Stimulated activated CD4-positive, alpha-beta T cell treated with anti-CD3 and anti-CD28 coated beads, Interleukin-15, amount 100 ng/mL, for 48 hours (primary cell): ENCODE data around the gene MEIS2.

ENCODE experiments used
- DNase-seq, 2 donors: peaks; one replicate each; pipeline ENCODE4 v3.0.0-alpha.2; 2020; ENCODE audit warnings: low read depth in 2 of 2

MEIS2 gene

DNA sequence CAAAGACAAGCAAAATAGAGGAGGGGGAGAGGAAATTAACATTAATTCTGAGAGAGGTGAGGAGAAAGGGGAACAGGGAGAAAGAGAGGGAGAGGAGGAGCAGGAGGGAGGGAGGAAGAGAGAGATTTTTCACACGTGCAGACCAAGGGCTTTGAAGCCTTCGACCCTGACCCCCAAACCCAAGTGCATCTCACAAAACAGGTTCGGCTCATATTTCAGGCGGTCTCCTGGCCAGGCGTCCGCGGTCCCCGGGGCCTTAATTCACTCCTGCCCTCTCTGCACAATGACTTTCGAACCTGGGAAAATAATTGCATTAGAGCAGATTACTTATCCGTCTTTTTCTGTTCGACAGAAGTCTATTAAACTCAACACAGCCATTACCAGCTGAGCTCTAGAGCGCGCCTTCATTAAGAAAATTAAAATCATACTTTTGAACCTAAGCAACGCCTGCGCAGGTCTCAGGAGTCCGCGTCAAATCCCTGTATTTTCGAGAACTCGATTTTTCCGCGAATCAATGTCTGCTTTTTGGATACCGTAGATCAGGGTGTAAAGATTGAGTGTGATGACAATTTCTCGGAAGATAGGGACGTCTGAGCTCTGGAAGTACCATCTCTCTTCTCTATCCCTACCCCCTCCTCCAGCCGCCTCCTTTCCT lies 220.7 kb downstream of the MEIS2 start:
- no peak for DNase-seq

DNA sequence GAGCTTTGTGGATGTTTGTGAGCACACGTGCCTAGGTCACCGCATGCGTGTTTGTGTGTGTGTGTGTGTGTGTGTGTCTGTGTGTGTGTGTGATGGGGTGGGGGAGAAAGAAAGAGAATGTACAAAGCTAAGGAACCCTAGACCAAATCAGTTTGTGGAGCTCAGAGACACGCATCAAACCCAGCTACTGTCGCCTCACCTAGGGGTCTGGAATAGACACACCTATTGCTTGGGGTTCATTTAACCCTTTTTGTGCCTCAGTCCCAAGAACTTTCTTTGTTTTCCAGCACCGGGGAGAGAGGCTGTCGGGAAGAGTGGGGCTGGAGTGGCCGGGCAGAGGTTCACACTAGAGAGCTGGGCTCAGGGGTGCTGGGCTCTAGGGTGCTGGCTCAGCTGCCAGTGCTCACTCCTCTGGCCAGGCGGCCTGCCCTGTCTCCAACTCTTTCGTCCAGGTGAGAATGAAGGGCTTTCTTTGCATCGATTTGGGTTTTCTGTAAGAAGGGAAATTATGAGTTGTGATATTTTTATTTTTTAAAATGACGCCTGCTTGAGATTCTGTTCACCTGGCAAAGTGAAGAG lies 221.6 kb downstream of the MEIS2 start:
- no peak for DNase-seq

DNA sequence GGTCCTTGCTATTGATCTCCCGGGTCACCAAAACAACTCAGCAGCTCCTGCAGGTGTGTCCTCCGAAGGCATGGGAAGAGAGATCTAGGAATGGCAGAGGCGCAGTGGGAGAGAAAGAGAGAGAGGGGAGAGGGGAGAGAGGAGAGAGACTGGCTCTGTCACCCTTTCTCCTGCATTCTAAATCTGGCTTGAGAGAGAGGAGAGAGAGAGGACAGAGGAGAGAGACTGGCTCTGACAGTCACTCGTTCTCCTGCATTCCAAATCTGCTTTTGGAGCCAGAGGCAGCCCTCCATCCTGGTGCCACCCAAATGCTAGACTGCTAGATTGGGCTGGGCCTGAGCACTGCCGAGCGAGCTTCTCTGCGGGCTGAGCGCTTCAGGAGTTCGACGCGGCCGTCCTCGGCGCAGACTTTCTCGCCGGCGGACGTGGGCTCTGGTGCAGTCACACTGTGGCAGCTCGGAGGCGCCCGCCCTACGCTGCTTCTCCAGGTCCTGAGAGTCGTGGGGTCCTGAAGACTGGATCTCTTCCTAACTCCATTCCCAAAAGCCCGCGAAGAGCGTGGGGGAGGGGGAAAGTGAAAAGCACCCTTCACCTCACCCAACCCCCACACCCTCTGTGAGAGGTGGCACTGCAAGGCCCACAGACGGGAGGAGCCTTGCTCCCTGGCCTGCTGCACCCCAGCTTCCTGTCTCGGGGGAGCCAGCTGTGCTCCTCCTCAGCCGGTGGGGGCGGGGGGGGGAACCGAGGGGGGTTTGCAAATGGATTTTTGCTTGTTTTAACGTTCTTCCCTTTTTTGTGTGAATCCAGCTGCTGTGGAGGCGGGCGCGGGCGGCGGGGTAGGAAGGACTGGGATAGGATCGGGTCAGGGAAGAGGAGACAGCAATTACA lies 222.3 kb downstream of the MEIS2 start:
- no peak for DNase-seq

DNA sequence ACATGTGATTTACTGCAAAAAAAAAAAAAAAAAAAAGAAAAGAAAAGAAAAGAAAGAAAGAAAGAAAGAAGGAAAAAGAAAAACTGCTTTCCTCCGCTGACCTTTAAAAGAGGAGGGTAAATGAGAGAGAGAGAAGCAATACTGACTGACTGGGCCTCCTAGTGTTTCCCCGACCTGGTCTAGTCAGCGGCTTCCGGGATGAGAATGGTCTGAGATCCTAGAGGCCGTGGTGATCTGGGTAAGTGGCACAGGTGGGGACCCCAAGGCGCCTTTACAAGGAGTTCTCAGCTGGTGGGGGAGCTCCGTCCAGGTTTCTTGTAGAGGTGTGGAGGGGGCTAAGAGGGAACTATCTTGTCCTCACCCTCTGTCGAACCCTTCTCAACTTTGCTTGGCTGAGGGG lies 223.1 kb downstream of the MEIS2 start:
- DNase-seq, result no peak

DNA sequence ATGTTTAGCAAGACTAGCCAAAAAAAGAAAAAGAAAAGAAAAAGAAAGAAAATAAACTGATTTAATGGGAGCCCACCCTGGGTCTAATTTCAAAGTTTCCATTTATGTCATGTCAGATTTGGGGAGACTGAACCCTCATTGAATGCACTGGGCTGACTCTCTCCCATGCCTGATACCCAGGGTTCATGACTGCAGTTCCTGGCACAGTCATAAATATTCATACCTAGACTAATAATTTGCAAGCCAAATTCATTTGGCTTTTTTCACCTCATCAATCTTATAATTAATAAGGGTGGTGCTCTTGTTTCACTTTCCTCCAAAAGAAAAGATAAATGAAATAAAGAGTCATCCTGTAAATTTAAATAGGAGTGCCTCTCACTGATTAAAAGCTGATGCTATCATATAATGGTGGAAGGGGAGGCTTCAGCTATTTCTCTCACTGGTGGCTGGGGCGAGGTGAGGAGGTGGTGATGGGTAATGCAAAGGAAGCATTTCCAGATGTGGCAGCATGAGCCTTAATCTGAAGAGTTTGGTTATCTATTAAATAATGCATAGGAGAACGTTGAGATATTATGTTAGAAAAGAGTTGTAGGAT lies 224.5 kb downstream of the MEIS2 start:
- DNase-seq, result no peak

DNA sequence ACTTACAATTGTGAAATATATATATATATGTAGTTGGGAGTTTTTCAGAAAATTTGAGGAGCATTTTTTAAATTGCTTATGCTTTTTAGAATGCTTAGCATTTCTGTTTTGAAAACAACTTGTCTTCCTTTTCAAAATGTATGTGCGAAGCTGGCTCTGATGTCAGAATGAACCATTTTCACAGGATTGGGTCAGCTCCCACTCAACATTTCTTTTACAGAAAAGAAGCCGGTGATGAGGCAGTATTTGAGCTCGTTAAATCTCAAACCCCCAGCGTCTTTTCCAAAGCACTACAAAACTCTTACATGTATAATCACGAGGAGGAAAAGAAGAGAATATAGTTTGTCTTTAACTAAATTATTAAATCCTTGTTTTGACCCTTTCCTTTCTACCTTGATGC lies 225.4 kb downstream of the MEIS2 start:
- DNase-seq, result no peak

DNA sequence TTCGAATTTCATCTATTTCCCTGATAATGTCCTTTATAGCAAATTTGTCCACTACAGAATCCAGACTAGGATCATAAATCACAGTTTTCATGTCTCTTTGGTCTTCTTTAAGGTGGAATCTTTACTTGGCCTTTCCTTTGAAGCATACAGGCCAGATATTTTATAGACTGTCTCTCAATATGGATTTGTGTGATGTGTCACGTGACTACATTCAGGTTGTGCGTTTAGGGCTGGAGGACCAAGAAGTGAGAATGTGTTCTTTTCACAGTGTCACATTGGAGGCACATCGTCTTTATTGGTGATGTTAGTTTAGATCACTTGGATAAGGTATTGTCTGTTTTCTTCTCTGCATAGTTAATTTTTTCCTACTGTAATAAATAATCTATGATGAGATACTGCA lies 232.9 kb downstream of the MEIS2 start:
- DNase-seq, result no peak

DNA sequence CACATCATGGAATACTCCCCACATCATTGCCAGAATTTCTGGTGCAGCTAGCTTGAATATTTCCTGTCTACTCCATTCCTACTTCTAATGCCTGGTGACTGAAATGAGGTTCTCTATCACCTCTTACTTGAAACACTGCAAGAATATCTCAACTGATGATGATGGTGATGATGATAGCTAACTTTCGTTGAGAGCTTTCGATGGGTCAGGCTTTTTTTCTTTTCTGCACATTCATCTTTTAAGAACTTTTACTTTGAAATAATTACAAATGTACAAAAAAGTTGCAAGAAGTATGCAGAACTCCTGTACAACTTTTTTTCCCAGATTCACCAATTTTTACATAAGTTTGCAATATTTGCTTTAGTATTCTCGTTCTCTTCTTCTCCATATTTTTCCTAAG lies 233.5 kb downstream of the MEIS2 start:
- DNase-seq, result no peak

DNA sequence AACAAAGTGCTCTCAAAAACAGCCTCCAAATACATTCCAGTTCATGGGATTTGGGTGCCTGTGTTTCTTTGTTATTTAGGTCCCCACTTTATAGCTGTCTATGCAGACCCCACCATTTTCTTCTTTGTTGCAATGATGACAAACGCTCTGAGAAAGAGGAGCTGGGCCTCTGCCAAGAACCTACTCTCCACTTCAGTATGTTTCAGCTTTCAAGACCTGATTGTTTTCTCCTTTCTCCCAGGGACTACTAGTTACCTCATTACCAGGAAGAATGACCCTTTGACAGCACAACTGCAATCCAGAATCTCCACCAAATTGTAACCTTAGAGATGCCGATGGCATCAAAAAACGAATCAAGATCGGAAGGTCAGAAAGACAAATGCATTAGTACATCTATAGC lies 236.8 kb downstream of the MEIS2 start:
- no peak for DNase-seq

DNA sequence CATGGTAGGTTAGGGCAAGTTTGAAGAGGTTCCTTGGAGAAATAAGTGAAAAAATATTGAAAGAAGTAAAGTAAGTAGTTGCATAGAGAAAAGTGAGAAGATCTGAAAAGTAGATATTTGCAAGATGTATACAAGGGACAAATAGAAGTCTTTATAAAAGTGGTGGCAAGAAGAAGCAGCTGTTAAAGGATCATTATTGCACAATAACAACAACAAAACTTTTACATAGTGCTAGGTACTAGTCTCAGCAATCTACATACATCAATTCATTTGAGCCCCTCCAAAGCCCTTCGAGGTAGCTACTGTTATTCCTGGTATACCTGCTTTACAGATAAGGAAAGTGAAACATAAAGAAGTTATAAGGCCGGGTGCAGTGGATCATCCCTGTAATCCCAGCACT lies 239.6 kb downstream of the MEIS2 start:
- DNase-seq, result no peak

DNA sequence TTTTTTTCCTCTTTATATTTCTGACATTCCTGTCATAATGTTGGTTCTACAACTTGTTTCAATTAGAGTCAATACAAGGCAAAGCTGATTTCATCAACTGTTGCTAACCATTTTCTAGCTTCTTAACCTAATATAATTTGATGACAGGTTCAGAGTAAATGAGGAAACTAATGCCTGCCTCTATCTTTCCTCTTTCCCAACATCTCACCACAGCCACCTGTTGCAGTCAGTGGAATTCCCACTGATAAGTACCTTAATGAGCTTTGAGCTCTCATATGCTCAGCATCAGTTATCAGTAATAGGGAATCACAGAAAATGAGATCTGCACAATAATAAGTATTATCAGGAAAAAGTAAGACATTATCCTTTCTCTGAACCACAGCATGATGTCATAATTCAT lies 241.9 kb downstream of the MEIS2 start:
- no peak for DNase-seq

DNA sequence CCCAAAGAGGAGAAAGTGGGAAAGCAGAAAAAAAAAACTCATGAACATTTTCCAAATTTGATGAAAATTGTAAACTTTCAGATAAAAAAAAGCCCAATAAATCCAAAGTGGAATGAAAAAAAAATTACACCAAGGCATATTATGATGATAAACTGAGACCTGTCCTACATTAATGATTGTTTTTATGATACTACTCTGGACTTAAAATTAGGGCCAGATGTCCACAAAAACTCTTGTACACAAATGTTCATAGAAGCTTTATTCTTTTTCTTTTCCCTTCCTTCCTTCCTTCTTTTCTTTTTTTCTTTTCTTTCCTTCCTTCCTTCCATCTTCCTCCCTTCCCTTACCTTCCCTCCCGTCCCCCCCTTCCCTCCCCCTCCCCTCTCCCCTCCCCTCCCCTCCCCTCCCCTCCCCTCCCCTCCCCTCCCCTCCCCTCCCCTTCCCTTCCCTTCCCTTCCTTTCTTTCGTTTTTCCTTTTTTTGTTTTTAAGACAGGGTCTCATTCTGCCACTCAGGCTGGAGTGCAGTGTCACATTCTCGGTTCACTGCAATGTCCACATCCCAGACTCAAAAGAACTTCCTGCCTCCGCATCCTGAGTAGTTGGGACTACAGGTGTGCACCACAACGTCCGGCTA lies 243.9 kb downstream of the MEIS2 start:
- DNase-seq, result no peak

DNA sequence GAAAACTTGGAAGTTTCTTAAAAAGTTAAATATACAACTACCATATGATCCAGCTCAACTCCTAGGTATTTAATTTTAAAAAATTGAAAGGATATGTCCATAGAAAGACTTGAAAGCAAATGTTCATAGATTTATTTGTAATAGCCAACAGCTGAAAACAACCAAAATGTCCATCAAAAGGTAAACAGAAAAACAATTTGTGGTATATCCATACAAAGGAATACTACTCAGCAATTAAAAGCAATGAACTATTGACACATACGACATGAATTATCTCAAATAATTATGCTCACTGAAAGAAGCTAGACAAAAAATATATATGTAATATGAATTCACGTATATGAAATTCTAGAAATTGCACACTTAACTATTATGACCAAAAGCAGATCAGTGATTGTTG lies 249.5 kb downstream of the MEIS2 start:
- DNase-seq, result no peak

DNA sequence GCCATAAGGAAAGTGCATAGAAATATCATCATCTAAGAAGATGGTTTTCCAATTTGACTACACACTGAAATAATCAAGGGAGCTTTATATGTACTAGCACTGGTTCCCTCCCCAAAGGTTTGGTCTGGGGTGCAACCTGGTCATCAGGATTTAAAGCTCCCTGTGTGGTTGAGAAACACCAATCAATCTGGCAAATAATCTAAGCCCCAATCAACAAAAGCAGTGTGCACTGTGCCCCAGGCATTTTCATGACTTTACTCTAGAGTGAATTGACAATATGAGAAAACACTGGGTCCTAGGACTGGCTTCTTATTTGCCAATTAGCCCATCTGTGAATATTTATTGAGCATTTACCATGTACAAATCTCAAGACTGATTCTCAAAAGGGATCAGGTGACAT lies 255.1 kb downstream of the MEIS2 start:
- no peak for DNase-seq

DNA sequence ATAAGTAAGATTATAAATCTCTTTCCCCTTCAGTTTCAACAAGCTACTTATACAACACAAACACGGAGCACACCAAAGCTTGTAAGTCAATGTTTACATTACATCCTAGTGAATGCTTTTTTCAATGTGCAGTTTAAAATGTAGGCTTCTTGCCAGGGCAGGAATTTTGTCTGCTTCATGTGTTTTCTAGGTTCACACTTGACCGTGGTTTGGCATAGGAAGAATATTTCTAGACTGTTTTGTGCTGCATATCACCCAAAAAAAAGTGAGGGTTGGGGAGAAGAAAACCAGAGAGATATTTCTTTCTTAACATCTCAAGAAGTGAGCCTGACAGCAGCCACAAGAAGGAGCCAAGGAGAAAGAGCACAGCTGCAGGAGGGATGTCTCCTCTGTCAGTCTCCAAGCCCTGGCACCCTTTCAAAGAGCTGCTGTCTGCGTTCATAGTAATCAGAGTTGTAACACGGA lies 255.8 kb downstream of the MEIS2 start:
- DNase-seq, result no peak

DNA sequence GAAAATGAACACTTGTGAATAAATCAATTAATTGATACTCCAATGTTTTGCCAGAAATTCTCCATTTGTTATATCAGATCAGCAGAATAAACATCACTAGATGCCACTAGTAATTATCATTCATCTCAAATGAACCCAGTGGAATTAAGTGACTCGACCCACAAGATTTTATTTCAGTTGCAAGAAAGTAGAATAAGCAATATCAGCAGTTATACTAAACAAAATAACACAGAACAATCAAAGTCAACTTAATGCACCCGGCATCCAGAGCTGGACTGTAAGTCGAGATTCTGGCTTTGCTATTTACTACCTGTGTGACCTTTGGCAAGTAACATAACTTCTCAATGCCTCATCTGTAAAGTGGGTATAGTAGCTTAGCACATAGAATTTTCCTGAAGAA lies 256.5 kb downstream of the MEIS2 start:
- no peak for DNase-seq

DNA sequence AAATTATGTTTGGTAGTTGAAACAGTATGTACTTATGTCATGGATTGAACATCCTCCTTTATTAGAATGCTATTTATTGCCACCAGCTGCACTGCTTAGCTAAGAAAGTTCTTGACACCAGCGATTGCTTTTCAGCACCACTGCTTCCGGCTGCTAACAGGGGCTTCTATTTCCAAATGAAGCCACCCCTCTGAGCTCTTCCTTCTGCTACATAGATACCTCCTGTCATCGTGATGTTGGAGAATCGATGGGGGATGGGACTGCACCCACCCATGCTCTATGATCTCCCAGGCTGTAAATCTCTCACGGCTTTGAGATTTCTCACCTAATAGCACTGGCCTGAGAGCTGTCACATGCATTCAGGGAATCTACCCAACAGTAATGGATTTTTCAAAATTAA lies 259.2 kb downstream of the MEIS2 start:
- DNase-seq, result no peak
